HG02973 (cell line): ENCODE data around the gene ZBTB43.

ENCODE experiments used
- ATAC-seq: cut with Tn5 transposase; IDR thresholded peaks from one replicate; pipeline ENCODE4 v1.9.1; 2021; ENCODE audit warnings: moderate library complexity; ENCODE audit not compliant: unreplicated experiment

Gene ZBTB43

GRCh38 chr9:126885131-126885641 lies 80.3 kb downstream of the ZBTB43 start:
- ATAC-seq = no peak

GRCh38 chr9:126886034-126886822 lies 81.4 kb downstream of the ZBTB43 start:
- no peak for ATAC-seq

- ATAC-seq = no peak
Observed at GRCh38 chr9:126886897-126887296, 82.1 kb downstream of the ZBTB43 start.
